ENCODE results near the gene FNDC1.

DNA sequence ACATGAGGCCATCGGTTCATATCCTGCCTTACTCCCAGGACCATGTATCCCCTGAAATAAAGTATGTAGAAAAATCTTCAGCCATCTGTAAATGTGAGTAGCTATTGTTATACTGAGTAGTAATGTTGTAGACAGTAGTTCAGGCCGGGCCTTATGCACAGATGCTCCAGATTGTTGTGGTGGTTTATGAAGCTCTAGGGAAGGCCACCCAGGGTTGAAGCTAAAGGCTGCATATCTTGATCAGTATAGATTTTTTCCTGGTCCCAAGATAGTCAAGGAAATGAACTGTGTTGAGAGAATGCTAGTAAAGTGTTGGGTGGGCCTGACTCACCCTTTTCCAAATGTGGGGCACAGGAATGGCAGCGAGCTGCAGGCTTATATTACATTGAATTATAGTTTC lies 81.4 kb downstream of the FNDC1 start:
- TF ChIP-seq, protein P1, sequence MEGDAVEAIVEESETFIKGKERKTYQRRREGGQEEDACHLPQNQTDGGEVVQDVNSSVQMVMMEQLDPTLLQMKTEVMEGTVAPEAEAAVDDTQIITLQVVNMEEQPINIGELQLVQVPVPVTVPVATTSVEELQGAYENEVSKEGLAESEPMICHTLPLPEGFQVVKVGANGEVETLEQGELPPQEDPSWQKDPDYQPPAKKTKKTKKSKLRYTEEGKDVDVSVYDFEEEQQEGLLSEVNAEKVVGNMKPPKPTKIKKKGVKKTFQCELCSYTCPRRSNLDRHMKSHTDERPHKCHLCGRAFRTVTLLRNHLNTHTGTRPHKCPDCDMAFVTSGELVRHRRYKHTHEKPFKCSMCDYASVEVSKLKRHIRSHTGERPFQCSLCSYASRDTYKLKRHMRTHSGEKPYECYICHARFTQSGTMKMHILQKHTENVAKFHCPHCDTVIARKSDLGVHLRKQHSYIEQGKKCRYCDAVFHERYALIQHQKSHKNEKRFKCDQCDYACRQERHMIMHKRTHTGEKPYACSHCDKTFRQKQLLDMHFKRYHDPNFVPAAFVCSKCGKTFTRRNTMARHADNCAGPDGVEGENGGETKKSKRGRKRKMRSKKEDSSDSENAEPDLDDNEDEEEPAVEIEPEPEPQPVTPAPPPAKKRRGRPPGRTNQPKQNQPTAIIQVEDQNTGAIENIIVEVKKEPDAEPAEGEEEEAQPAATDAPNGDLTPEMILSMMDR (IDR thresholded peaks at IDR 0.05; ENCODE audit: low read length): no peak
- no peak for TF ChIP-seq EZH2 (IDR thresholded peaks at IDR 0.05; ENCODE audit: borderline replicate concordance, low read length)
